Activated CD4-positive, alpha-beta T cell treated with anti-CD3 and anti-CD28 coated beads, Interleukin-2, Interleukin-6, amounts not matched to agents 100 ng/mL and 50 ng/mL, durations not matched to agents 16 hours and 8 hours (primary cell): ENCODE measurements around the gene MYADM.

ENCODE experiments used
- DNase-seq: peaks from one replicate; pipeline ENCODE4 v3.0.0-alpha.2; 2020

MYADM gene

GRCh38 chr19:53916004-53916403, 48.3 kb downstream of the MYADM start:
- no peak for DNase-seq

- DNase-seq = no peak
Measured at GRCh38 chr19:53917356-53917755, 49.7 kb downstream of the MYADM start.
